ENCODE results near the gene TK2.

DNA sequence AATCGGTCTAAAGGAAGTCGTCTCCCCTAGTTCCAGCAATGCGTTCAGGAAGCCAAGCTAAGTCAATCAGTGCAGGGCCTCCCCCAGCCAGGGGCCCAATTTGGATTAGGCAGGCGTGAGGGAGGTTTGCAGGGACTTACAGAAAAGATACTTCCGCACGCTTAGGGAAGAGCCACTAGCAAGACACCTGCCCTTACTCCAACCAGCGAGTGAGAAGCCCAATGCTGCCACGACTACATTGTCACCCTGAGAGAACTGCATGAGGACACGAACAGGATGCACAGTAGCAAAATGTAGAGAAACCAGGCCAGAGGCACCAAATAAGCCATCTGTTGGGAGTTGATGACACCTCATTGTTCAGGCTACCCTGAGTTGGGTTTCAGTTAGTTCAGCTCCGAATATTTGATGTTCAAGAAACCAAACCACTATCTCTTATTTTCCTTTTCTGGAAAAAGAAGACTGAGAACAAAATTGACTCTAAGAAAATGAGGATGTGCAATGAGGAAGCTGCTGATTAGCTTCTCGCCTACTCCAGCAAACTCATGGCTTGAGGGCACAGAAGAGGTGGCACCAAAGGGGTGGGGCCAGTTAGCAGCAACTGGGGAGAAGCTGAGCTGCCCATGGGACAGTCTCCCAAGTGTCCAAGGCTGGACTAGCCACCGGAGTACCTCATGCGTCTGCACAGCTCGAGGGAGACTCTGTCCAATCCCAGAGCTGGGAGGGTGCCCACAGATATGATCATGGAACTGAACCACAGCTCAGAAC lies 29.3 kb downstream of the TK2 start:
- TF ChIP-seq, protein P1, sequence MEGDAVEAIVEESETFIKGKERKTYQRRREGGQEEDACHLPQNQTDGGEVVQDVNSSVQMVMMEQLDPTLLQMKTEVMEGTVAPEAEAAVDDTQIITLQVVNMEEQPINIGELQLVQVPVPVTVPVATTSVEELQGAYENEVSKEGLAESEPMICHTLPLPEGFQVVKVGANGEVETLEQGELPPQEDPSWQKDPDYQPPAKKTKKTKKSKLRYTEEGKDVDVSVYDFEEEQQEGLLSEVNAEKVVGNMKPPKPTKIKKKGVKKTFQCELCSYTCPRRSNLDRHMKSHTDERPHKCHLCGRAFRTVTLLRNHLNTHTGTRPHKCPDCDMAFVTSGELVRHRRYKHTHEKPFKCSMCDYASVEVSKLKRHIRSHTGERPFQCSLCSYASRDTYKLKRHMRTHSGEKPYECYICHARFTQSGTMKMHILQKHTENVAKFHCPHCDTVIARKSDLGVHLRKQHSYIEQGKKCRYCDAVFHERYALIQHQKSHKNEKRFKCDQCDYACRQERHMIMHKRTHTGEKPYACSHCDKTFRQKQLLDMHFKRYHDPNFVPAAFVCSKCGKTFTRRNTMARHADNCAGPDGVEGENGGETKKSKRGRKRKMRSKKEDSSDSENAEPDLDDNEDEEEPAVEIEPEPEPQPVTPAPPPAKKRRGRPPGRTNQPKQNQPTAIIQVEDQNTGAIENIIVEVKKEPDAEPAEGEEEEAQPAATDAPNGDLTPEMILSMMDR (IDR thresholded peaks at IDR 0.05) = no peak
- TF ChIP-seq POLR2A (IDR thresholded peaks at IDR 0.05) = no peak

All from transverse colon (tissue), 3 donors.